ENCODE data around the gene CAD.

- TF ChIP-seq CTCF (IDR thresholded peaks at IDR 0.05) (no peak), POLR2A (IDR thresholded peaks at IDR 0.05) (no peak)
Measured at GRCh38 chr2:27221166-27221565, 4.0 kb downstream of the CAD start.

Measured in lower leg skin (tissue), 3 donors.